Left colon (tissue), 2 donors: ENCODE measurements around the gene UNKL. TPM values are rescaled to one million over a fixed set of nuclear protein-coding genes. Genes with fewer than 3 reads are reported as not detected.

Source experiments
- ATAC-seq: fragments of 200-7000 bp; cut with Tn5 transposase; one replicate; pipeline ENCODE4 v1.9.1; 2020; ENCODE audit warnings: mild to moderate bottlenecking, moderate library complexity
- DNase-seq, 2 donors: peaks; one replicate each; pipeline ENCODE4 v3.0.0-alpha.2; 2020
- intact Hi-C, 2 donors: fragments of 100-400 bp; cut with DNase I in 1 of 2; cut with micrococcal nuclease in 1 of 2; formaldehyde crosslinking; loops; one replicate each; pipeline versions ENCODE4 v1.11.2 to v1.14.0; 2022; cut with DNase I, micrococcal nuclease
- long read RNA-seq: library from polyadenylated mRNA; unstranded; transcript quantifications from one replicate; pipeline ENCODE4 v2.0.0, GENCODE V29; 2021
- total RNA-seq, 2 donors: library from RNA; stranded (reverse); fragmentation: NEBNext Ultra II Directional; extraction: Animal tissue kit (Norgen Biotek cat#: 25700); gene quantifications; one replicate each; pipeline ENCODE4 v1.2.1, GENCODE V29; 2021
- donor health status: DM: no; HTN: no; CAD: no.
- donor health status: DM: yes; HTN: yes; CAD: no.

UNKL gene, protein sequence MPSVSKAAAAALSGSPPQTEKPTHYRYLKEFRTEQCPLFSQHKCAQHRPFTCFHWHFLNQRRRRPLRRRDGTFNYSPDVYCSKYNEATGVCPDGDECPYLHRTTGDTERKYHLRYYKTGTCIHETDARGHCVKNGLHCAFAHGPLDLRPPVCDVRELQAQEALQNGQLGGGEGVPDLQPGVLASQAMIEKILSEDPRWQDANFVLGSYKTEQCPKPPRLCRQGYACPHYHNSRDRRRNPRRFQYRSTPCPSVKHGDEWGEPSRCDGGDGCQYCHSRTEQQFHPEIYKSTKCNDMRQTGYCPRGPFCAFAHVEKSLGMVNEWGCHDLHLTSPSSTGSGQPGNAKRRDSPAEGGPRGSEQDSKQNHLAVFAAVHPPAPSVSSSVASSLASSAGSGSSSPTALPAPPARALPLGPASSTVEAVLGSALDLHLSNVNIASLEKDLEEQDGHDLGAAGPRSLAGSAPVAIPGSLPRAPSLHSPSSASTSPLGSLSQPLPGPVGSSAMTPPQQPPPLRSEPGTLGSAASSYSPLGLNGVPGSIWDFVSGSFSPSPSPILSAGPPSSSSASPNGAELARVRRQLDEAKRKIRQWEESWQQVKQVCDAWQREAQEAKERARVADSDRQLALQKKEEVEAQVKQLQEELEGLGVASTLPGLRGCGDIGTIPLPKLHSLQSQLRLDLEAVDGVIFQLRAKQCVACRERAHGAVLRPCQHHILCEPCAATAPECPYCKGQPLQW
- total RNA-seq = 10 to 100 TPM; 14.7 to 15.0 TPM
- long read RNA-seq, partial matches to known transcripts = 2 of 6 reads
- long read RNA-seq, other reads (novel, unspliced or antisense) = 3 of 6 reads

DNA sequence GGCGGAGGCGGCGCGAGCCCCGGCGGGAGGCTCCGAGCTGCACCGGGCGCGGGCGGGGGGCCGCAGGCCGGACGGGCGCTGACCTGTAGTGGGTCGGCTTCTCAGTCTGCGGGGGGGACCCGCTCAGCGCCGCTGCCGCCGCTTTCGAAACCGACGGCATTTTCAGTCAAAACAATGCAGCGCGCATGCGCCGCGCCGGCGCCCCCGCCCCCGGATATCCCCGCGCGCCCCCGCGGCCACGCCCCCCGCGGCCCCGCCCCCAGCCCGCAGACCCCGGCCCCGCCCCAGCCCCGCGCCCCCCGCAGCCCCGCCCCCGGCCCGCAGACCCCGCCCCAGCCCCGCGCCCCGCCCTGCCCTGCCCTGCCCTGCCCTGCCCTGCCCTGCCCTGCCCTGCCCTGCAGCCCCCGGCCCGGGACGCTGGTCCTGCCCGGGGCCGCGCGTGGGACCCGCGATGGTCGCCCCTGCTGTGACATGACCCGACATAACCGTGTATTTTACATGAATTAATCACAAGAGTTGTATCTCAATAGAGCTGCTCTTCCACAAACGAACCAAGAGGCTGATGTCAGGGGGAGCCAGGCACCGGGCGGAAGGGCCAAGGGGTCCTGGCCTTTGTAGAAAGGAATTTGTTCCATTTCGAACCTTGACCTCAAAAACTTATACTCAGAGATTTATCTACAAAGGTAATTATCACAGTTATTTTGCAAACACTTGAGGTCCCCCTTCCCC, at the start of gene UNKL:
Gene UNKL, minus strand, starts transcription at position 173 of the 729 bp plus-strand sequence. Its CDS starts 13 bp downstream, at position 160.
- intact Hi-C loops = no loop called here
- peak; percentile 60 for ATAC-seq
- DNase-seq = peak; percentile 75 to 87

DNA sequence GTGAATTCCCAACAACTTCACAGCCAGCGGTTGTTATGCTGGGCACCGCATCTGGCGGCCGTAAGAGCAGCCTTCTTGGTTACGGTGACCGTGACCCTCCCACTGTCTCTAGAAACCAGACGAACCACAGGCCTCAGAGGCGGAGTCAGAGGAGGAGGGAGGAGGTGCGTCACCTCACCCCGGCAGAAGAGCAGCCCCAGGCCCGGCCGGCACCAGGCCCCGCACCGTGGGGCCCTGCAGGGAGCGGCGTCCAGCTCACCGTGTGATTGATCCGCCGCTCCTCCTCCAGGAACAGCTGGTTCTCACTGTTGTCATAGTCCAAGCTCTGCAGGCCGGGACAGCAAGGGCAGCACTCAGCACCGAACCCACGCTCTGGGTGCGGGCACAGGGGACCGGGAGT, 46.6 kb upstream of the UNKL start:
- DNase-seq = no peak
- ATAC-seq = no peak
- intact Hi-C loops = no loop called here

DNA sequence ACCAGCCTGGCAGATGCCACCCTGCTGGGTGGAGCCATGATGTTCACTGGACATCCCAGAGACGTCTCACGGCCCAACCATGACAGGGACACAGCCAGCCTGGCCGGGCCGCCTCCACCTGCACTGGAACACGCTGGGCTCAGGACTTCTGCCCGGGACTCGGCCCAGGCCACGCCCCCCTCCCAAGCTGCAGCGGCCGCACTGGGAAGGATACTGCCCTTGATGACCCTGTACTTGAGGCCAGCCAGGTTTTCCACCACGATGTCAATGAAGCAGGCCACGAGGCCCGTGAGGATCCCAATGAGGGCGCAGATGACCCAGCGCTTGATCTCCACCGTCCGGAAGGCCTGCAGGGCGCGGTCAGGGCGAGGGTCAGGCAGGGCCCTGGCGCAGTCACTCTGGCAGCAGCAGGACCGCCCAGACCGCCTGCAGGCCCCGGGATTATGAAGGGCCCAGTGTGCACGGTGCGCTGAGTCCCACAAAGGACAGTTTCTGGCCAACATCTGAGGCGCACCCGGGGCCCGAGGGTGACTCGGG, 46.2 kb upstream of the UNKL start:
- no peak for ATAC-seq

DNA sequence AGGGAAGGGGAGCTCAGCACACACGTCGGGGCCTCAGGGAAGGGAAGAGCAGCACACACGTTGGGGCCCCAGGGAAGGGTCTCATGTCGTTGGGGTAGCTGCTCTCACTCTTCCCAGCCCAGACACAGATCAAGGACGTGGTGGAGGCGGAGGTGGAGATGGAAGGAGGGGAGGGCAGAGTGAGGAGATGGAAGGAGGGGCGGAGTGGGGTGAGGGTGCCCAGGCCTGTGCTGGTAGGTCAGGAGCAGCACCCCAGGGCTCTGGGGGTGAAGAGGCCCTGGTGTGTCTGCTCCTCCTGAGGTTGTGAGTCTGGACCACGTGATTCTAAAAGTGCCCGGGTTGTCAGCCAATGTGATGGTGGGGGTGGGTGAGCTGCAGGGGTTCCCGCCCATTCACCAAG, 45.5 kb upstream of the UNKL start:
- ATAC-seq (no peak), DNase-seq (no peak)
- intact Hi-C loops = no loop called here

More for the DNA sequence above, 46.2 kb upstream of the UNKL start:
- intact Hi-C loops = no loop called here
- no peak for DNase-seq

DNA sequence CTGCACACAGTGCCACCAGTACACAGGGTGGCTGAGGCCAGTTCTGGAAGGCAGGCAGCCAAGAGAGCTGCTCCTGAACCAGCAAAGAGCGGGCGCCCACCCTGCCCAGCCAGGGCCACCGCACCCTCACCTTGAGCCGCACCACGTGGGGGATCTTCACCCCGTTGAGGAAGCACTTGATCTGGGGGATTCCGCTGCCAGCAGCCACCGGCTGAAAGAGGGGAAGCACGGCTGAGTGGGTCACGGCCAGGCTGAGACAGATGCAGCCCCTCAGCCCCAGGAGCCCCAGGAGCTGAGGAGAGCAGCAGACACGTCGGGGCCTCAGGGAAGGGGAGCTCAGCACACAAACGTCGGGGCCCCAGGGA, 44.5 kb upstream of the UNKL start:
- intact Hi-C loops = no loop called here
- no peak for DNase-seq
- no peak for ATAC-seq

DNA sequence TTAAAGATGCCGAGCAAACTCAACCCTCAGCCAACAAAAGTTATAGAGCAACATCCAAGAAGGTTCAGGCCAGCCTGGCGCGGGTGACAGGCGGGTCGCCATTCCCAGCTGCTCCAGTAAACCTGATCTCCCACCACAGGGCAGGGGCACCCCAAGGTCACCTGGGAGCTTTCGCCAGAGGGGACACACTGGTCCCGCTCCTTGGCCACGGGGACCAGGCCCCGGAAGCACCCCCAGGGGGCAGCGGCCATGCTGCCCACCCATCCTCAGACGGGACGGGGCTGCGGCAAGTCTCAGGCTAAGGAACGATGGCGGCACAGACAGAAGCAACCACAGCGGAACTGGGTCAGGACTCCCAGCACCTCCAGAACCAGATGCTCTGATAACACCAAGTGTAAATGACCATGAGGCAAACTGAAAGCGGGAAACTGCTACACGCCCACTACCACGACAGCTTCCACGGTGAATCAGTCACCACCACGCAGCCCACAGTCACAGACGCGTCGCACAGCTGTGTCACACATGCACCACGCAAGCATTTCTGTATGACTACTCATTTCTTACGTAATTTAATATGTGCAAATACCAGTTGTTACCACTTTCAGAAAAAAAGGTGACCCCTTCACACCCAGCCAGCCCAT, 44.0 kb upstream of the UNKL start:
- no peak for DNase-seq
- no peak for ATAC-seq
- intact Hi-C loops = no loop called here

DNA sequence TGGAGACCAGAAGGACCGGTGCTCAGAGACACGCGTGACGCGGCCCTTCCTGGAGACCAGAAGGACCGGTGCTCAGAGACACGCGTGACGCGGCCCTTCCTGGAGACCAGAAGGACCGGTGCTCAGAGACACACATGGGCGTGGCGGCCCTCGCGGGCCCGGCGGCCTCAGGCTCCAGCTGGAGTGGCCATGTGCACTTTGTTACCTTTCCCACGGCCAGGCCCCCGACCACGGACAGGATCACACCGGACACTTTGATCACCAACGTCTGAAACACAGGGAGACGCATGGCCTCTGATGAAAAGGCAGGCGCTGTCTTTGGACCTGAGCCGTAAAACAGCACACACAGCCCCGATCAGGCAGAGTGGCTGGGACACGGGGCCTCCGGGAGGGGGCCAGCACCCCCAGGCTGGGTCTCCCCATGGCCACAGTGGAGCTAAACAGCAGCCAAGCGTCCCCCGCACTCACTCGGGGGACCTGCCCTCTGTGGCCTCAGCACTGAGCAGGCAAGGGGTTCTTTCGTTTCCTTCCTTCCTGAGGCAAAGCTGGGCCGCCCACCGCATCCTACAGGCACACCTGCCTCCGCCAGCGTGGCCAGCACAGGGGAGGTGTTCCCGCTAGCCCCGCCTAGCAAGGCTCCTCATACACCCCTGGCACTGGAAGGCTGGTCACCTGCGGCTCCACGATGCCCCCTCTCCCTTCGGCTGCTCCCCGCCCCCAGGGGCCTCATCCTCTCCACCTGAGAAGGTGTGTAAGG, 43.2 kb upstream of the UNKL start:
- no peak for ATAC-seq
- intact Hi-C loops = no loop called here

DNA sequence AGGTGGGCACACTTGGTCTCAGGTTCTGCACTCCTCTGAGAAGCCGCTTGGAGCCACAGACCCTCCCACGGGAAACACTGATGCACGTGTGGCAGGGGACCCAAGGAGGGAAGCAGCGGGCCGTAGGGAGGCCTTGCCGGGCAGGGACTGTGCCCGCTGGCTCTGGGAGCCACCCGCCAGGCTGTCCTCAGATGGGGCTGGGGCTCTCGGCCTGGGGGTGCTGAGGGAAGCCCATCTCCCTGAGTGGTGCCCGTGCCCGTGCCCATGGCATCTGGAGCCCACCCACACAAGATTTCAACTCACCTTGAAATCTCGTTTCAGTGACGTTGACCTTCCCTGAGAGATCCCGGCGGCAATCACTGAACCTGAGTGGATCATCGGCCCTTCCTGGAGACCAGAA, 42.4 kb upstream of the UNKL start:
- no peak for ATAC-seq

More for the DNA sequence above, 43.2 kb upstream of the UNKL start:
- no peak for DNase-seq

DNA sequence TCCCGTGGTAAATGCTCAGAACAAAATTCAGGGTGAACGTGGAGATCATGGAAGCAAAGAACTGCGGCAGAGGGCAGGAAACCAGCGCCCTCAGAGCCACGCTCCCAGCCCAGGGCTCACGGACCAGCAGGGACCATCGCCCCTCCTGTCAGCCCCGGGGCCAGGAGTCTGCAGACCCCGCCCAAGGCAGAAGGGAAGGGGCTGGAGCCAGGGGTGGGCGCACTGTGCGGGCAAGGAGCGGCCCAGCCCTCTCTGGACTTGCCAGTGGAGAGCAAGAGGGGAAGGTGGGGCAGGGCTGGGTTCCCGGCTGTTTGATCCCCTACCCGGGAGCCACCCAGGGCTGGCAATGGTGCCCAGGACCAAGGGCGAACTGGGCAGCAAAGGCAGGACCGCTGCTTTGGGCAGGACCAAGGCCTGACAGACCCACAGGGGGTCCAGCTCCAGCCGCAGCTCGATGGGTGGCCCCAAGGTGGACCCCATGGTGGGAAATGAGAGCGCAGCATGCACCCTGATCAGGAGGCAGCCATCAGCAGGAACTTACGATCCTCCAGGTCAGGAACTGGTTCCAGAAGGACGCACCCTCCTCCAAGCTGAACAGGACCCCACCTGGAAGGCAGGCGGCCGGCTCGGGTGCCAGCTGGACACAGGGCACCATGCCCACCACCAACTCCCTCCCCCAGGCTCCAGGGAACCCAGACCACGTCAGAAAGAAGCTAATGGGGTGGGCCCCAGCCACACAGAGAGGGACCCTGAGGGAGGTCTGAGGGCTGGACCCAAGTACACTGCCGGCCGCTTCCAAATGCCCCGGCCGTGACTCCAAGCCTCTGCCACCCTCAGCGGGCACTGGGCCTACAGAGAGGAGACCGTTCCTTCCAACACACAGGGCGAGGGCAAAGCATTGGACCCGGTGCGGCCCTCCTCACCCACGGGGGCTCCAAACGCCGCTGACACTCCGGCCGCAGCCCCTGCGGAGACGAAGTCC, 41.0 kb upstream of the UNKL start:
- intact Hi-C loops = no loop called here
- no peak for ATAC-seq
- DNase-seq = no peak

More for the DNA sequence above, 42.4 kb upstream of the UNKL start:
- no peak for DNase-seq
- intact Hi-C loops = no loop called here

DNA sequence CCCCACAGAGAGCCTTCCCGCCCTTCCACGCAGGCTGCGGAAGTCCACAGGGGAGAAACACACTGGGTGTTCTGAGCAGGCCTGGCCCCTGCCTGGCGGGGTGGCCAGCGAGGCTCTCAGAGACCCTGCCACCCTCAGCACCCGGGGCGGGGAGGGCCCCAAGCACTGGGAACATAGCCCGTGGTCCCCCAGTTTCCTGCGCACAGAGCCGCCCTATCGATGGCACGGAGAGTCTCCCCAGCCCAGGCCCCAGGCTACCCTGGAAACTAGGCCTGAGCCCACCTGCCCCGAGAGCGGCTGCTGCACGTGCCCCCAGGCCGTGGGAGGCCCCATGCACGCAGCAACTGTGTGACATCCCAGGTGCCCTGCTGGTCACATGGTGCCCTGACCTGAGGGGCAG, 40.1 kb upstream of the UNKL start:
- ATAC-seq (no peak), DNase-seq (no peak)
- intact Hi-C loops = no loop called here

DNA sequence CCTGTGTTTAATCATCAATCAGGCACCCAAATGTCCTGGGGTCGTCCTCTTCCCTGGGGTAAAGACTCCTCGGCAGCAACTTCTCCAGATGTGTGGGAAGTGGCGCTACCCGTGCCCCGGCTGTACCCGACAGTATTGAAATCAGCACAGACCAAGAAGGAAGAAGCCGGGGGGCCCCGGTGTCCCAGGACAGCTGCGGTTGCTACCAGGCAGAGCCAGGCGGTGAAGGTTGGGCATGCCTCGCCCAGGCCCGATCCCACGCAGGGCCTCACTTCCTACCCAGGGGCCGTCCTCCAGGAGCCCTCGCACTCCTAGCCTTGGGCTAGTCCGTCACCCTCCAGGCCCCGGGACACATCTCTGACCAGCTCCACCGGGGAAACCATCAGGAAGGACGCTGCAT, 38.8 kb upstream of the UNKL start:
- DNase-seq (no peak), ATAC-seq (no peak)
- intact Hi-C loops = no loop called here

DNA sequence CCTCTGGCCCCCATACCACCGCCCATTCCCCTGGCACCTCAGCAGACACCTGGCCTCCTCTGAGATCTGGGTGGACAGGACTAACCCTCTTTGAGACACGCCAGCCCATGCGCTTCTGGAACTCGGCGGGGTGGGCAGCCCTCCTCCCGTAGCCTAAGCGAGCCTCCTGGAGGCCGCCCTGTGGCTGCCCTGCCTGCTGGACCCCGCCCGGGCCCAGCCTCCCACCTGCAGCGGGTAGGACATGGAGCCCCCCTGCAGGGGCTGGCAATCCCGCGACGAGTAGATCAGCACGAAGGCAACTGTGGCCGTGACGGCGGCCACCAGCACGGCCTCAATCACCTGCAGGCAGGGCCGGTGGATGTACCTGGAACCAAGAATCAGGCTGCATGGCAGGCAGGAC, 38.0 kb upstream of the UNKL start:
- intact Hi-C loops = no loop called here
- DNase-seq (no peak), ATAC-seq (no peak)

DNA sequence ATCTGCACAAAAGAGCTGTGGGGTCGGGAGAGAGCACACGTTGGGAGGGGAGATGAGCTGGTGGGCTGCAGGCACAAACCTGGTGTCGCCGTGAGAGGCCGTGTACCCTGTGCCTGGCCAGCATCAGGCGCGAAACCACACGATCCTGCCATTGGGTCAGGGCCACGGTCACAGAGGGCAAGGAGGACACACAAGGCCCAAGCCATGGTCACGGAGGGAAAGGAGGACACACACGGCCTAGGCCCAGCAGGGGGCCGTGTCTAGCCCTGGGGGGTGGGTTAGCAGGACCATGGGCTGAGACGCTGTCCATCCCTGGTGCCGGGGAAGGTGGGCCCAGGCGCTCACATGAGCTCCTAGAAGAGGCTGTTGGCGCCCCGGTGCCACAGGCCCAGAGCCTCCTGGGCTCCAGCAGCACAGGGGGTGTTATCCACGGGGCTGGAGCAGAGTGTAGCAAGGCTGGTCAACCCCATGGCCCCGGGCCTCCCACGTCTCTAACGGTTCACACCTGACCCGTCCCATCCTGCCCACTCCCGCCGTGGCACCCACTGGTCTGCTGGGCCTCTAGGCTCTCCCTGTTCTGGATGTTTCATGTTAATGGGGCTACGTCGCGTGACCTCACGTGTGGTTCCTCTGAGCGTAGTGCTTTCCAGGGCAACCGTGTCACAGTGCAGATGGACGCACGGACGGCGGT, 37.3 kb upstream of the UNKL start:
- no peak for ATAC-seq
- intact Hi-C loops = no loop called here
- DNase-seq = no peak

DNA sequence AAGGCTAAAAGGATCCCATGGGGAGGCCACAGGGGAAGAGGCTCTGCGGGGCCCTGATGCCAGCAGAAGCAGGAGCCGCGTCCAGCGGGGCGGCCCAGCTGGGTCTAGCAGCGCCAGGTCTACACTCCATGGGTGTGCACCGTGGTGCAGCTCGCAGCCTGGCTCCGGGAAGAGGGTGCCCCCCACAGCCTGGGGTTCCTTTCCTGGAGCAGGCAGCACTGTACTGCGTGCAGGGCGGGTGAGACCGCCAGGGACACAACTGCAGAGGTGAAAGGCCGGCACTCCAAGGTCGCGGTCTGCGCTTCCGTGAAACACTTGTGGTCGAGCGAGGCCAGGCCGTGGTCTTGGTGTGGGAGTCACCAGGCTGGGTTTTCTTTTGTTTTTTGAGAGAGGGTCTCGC, 36.3 kb upstream of the UNKL start:
- intact Hi-C loops = no loop called here
- no peak for DNase-seq

DNA sequence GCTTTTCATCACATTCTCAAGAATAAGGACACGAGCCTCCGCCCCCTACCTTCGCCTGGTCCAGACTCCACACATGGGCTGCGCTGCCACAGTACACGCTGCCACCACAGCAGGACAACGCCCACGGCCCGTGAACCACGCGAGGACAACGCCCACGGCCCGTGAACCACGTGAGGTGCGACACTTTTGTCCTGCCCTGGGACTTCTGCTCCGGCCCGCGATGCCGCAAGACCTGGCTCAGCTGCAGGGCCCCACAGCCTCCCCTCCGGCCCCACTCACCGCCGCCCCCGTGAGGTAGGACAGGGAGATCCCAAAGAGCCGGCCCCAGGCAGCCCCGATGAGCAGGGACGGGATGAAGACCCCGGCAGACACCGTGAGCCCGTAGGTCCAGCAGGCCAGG, 35.7 kb upstream of the UNKL start:
- DNase-seq = no peak
- intact Hi-C loops = no loop called here
- ATAC-seq = no peak

More for the DNA sequence above, 36.3 kb upstream of the UNKL start:
- ATAC-seq = no peak

DNA sequence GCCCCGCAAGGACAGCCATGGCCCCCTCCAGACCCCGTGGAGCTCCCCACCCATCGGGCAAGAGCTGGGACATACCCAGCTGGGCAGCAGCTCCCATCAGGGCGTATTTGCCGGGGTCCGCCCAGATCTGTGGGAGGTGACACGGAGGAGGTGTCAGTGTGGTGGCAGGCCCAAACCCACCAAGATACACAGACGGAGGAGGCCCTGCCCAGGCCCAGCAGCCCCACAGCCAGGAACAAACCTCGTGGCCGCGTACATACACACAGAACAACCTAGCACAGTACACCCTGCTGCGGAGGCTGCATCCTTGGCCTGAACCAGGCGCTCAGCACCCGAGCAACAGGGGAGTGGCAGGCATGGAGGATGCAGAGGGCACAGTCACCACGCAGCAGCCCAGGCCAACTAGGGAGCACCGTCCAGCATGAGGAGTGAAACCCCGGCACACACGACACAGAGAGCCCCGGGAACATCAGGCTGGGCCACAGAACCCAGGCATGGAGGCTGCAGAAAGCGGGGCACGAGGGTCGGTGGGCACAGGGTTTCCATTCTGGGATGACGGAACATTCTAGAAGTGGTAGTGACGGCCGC, 34.8 kb upstream of the UNKL start:
- DNase-seq (no peak), ATAC-seq (no peak)
- intact Hi-C loops = no loop called here
